ENCODE results near the gene TMEM88. TPM values are rescaled to one million over a fixed set of nuclear protein-coding genes. Genes with fewer than 3 reads are reported as not detected.

TMEM88 gene
- total and polyA plus RNA-seq, 4 donors, result 6.3 to 19.6 (median 11.3) TPM

- TF ChIP-seq CTCF (IDR thresholded peaks at IDR 0.05; ENCODE audit: control extremely low read depth, extremely low read depth), result no peak
- ATAC-seq (ENCODE audit: insufficient read depth, low FRiP score) (no peak), DNase-seq (no peak)
- no peaks in the 10 kb centered on the region for H3K9me3 ChIP-seq (ENCODE audit: control insufficient read depth in 4 of 4, insufficient read depth in 3 of 4, low read length in 3 of 4)
- no peaks in the 10 kb centered on the region for H3K27me3 ChIP-seq (ENCODE audit: control insufficient read depth in 3 of 3, insufficient read depth in 3 of 3, low read length in 2 of 3)
- H3K36me3 ChIP-seq (ENCODE audit: control insufficient read depth in 4 of 4, insufficient read depth in 4 of 4, low read length in 4 of 4), result peaks cover 8 to 66% (median 37%) of the 10 kb centered on the region in 4 donors
- peaks cover 0 to 20% (median 4%) of the 10 kb centered on the region in 5 donors for H3K4me1 ChIP-seq (ENCODE audit: control insufficient read depth in 5 of 5, insufficient read depth in 5 of 5, low read length in 5 of 5)
- no peak overlapping the region for H3K27ac ChIP-seq (ENCODE audit: low read depth in 1 of 2, low read length in 1 of 2)
- no peak overlapping the region for H3K9ac ChIP-seq (ENCODE audit: insufficient read depth in 1 of 2, low read length in 2 of 2)
- no peak overlapping the region for H3K4me3 ChIP-seq
- WGBS, 2 donors, result 88% methylated on average over 16 to 20 of the region's 20 CpGs
These were observed 6.7 kb upstream of the TMEM88 start for GRCh38 chr17:7848131-7848579.

GRCh38 chr17:7848739-7849129 lies 6.1 kb upstream of the TMEM88 start:
- ATAC-seq (ENCODE audit: insufficient read depth, low FRiP score) (no peak), DNase-seq (no peak)
- Histone ChIP-seq H3K4me3 (no peak overlapping the region), H3K9me3 (ENCODE audit: control insufficient read depth in 4 of 4, insufficient read depth in 3 of 4, low read length in 3 of 4) (no peaks in the 10 kb centered on the region), H3K4me1 (ENCODE audit: control insufficient read depth in 5 of 5, insufficient read depth in 5 of 5, low read length in 5 of 5) (peaks cover 0 to 15% (median 4%) of the 10 kb centered on the region in 5 donors), H3K27ac (ENCODE audit: low read depth in 1 of 2, low read length in 1 of 2) (no peak overlapping the region), H3K27me3 (ENCODE audit: control insufficient read depth in 3 of 3, insufficient read depth in 3 of 3, low read length in 2 of 3) (no peaks in the 10 kb centered on the region), H3K9ac (ENCODE audit: insufficient read depth in 1 of 2, low read length in 2 of 2) (no peak overlapping the region), H3K36me3 (ENCODE audit: control insufficient read depth in 4 of 4, insufficient read depth in 4 of 4, low read length in 4 of 4) (peaks cover 8 to 70% (median 37%) of the 10 kb centered on the region in 4 donors)
- TF ChIP-seq CTCF (IDR thresholded peaks at IDR 0.05; ENCODE audit: control extremely low read depth, extremely low read depth), result no peak
- 94 to 95% methylated on average over 21 of the region's 21 CpGs for WGBS, 2 donors

- H3K36me3 ChIP-seq (ENCODE audit: control insufficient read depth in 4 of 4, insufficient read depth in 4 of 4, low read length in 4 of 4), result peaks cover 8 to 73% (median 37%) of the 10 kb centered on the region in 4 donors
- no peaks in the 10 kb centered on the region for H3K27me3 ChIP-seq (ENCODE audit: control insufficient read depth in 3 of 3, insufficient read depth in 3 of 3, low read length in 2 of 3)
- TF ChIP-seq CTCF (IDR thresholded peaks at IDR 0.05; ENCODE audit: control extremely low read depth, extremely low read depth), result no peak
- DNase-seq, result no peak
- no peak for ATAC-seq (ENCODE audit: insufficient read depth, low FRiP score)
- no peak overlapping the region for H3K9ac ChIP-seq (ENCODE audit: insufficient read depth in 1 of 2, low read length in 2 of 2)
- no peaks in the 10 kb centered on the region for H3K9me3 ChIP-seq (ENCODE audit: control insufficient read depth in 4 of 4, insufficient read depth in 3 of 4, low read length in 3 of 4)
- peaks cover 0 to 12% (median 4%) of the 10 kb centered on the region in 5 donors for H3K4me1 ChIP-seq (ENCODE audit: control insufficient read depth in 5 of 5, insufficient read depth in 5 of 5, low read length in 5 of 5)
- 91 to 93% methylated on average over 35 of the region's 35 CpGs for WGBS, 2 donors
- no peak overlapping the region for H3K27ac ChIP-seq (ENCODE audit: low read depth in 1 of 2, low read length in 1 of 2)
- H3K4me3 ChIP-seq, result no peak overlapping the region
These were observed 5.6 kb upstream of the TMEM88 start for GRCh38 chr17:7849130-7849750.
